ENCODE measurements around the gene USP10.
A peak's percentile ranks its signal among the peaks of the same experiment; 100 is the strongest.

USP10 gene

DNA sequence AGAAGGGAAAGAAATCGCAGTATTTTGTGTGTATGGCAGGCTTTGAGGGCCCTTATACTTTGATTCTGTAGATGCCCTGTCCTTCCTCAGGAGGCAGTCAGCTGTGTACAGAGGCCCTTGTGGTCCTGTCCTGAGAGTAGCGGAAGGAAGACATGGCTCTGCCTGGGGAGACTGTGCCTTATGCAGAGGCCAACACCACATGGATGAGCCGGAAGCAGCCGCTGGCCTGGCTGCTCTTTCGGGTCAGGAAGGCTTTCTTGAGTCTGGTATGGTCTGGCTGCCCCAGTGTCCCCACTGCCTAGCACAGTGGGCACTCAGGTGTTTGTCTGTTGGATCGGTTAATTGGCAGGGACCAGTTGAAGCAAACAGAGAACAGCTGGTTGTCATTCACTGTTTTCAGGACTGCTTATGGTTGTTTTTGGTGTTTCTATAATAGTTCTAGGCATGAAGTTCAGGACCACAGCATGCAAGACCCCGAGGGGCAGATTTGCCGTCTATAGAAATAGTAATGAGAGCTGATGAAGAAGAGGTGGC lies 12.4 kb downstream of the USP10 start:
- H3K36me3 ChIP-seq (ENCODE audit: control insufficient read depth in 2 of 2, insufficient read depth in 1 of 2, low read length in 2 of 2) = peaks cover 0 to 20% of the 10 kb centered on the region in 2 experiments; a peak in 1 of 3 replicates
- ChIA-PET POLR2A (interaction anchor here (0.7 to 1.3 kb wide), 2 partner anchors 12 to 17 kb away, joined by 3 to 4 read pairs; no protein-coding TSS in a partner anchor), CTCF (interaction anchor here (0.6 to 5.9 kb wide), 6 partner anchors 9 to 40 kb away, joined by 3 to 47 read pairs (median 4); no protein-coding TSS in a partner anchor)
- H3K27ac ChIP-seq (ENCODE audit: extremely low read depth, low read depth, low read length) = no peak overlapping the region
- no peak overlapping the region for H3K4me3 ChIP-seq (ENCODE audit: low read depth, low read length)
- peaks cover 31% of the 10 kb centered on the region for H3K4me1 ChIP-seq (ENCODE audit: control insufficient read depth, insufficient read depth, low read length)
- TF ChIP-seq ZNF174 (tag by site-specific recombination; IDR thresholded peaks at IDR 0.05) = no peak
- TF ChIP-seq ZNF791 (tag by site-specific recombination; IDR thresholded peaks at IDR 0.05) = no peak
- TF ChIP-seq ZNF221 (tag by site-specific recombination; IDR thresholded peaks at IDR 0.05; ENCODE audit: borderline replicate concordance) = no peak
- no peak for TF ChIP-seq ZFP69B (tag by site-specific recombination; IDR thresholded peaks at IDR 0.05)
- TF ChIP-seq ZNF280C (tag by site-specific recombination; IDR thresholded peaks at IDR 0.05) = no peak
- no peak for TF ChIP-seq ZNF24 (tag by site-specific recombination; IDR thresholded peaks at IDR 0.05)
- TF ChIP-seq ZNF776 (tag by site-specific recombination; IDR thresholded peaks at IDR 0.05; ENCODE audit: borderline replicate concordance) = no peak
- TF ChIP-seq WT1 (tag by site-specific recombination; IDR thresholded peaks at IDR 0.05) = no peak
- TF ChIP-seq SCRT1 (tag by site-specific recombination; IDR thresholded peaks at IDR 0.05; ENCODE audit: borderline replicate concordance) = no peak
- TF ChIP-seq, protein P1, sequence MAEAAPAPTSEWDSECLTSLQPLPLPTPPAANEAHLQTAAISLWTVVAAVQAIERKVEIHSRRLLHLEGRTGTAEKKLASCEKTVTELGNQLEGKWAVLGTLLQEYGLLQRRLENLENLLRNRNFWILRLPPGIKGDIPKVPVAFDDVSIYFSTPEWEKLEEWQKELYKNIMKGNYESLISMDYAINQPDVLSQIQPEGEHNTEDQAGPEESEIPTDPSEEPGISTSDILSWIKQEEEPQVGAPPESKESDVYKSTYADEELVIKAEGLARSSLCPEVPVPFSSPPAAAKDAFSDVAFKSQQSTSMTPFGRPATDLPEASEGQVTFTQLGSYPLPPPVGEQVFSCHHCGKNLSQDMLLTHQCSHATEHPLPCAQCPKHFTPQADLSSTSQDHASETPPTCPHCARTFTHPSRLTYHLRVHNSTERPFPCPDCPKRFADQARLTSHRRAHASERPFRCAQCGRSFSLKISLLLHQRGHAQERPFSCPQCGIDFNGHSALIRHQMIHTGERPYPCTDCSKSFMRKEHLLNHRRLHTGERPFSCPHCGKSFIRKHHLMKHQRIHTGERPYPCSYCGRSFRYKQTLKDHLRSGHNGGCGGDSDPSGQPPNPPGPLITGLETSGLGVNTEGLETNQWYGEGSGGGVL (tag by site-specific recombination; IDR thresholded peaks at IDR 0.05) = no peak
- no peak for TF ChIP-seq SP2 (tag by site-specific recombination; IDR thresholded peaks at IDR 0.05)
- TF ChIP-seq ZBTB20 (tag by site-specific recombination; IDR thresholded peaks at IDR 0.05) = no peak
- TF ChIP-seq ZEB2 (tag by site-specific recombination; IDR thresholded peaks at IDR 0.05) = no peak
- TF ChIP-seq KLF9 (tag by site-specific recombination; IDR thresholded peaks at IDR 0.05; ENCODE audit: low read depth) = no peak
- no peak for TF ChIP-seq ZBTB1 (tag by site-specific recombination; IDR thresholded peaks at IDR 0.05)
- no peak for TF ChIP-seq HOXA7 (CRISPR knock-in tag; IDR thresholded peaks at IDR 0.05; ENCODE audit: borderline replicate concordance)
- no peak for TF ChIP-seq ZNF133 (tag by site-specific recombination; IDR thresholded peaks at IDR 0.05)
- TF ChIP-seq ZNF121 (tag by site-specific recombination; IDR thresholded peaks at IDR 0.05) = no peak
- no peaks in the 10 kb centered on the region for H3K9me3 ChIP-seq (ENCODE audit: control insufficient read depth, insufficient read depth, low read depth, low read length)

DNA sequence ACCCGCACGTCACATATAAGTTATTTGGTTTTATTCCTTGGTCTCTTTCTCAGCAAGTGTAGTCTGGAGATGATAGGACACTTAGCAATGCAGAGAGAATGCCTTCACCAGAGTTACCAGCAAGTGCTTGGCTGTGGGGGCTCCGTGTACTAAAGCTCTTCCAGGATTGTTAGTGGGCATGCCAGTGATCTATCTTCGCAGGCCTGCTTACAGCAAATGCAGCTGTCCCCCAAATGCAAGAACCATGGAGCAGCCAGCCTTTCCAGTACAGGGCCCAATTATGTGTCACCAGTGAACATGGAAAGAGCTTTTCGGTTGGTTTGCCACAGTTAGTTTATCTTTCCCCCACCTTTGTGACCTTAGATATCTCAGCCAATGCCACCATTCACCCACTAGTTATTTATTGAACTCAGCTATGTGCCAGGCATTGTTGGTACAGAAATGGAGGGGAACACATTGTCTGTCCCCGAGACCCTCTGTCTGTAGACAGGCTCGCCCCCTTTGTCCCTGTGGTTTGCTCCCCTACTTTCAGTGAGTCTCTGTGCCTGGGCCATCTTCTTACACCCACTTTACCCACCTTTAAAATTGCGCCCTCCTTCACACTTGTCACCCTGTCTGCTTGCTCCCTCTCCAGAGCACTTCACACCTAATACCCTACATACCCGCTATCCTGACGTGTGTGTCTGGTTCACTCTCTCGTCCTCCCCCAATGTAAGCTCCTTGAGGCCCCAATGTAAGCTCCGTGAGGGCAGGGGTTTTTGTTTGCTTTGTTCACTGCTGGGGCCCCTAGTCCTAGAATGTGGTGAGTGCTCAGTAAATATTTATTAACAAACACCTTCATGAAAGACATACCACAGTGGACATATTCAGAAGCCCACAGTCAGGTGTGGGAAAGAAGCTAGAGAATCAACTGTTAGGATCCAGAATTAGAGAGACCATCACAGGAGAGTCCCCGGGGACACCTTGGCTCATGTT lies 13.3 kb downstream of the USP10 start:
- POLR2A ChIA-PET = interaction anchor here (0.9 to 1.3 kb wide), 2 partner anchors 11 to 13 kb away, joined by 3 to 4 read pairs; no protein-coding TSS in a partner anchor
- Histone ChIP-seq H3K4me3 (ENCODE audit: low read depth, low read length) (no peak overlapping the region), H3K27ac (ENCODE audit: extremely low read depth, low read depth, low read length) (no peak overlapping the region), H3K4me1 (ENCODE audit: control insufficient read depth, insufficient read depth, low read length) (peaks cover 27% of the 10 kb centered on the region), H3K9me3 (ENCODE audit: control insufficient read depth, insufficient read depth, low read depth, low read length) (no peaks in the 10 kb centered on the region), H3K36me3 (ENCODE audit: control insufficient read depth in 2 of 2, insufficient read depth in 1 of 2, low read length in 2 of 2) (peaks cover 0 to 24% of the 10 kb centered on the region in 2 experiments; a peak in 1 of 3 replicates)
- CTCF ChIA-PET = interaction anchor here (0.6 to 5.9 kb wide), 8 partner anchors 9 to 207 kb away, joined by 3 to 47 read pairs (median 4); no protein-coding TSS in a partner anchor
- TF ChIP-seq ZNF169 (tag by site-specific recombination; IDR thresholded peaks at IDR 0.05) = no peak
- 0 out of 2 replicates have a peak, but pooled peaks have one; percentile 26 for TF ChIP-seq ZNF18 (tag by site-specific recombination; IDR thresholded peaks at IDR 0.05)
- no peak for TF ChIP-seq ZBTB20 (tag by site-specific recombination; IDR thresholded peaks at IDR 0.05)

All from HEK293 (cell line).